DMS153 treated with DMSO at 0.1 percent for 48 hours (cell line): Measurements from ENCODE around the gene OR4N2.
"Not testable (repeated sequence)": the region's sequence is repeated elsewhere in the genome, so short reads cannot be mapped to it uniquely, and the experiment has no call there.

ENCODE experiments used
- DNase-seq: peaks from one replicate; lab custom pipeline; 2025; ENCODE audit not compliant: unreplicated experiment; lab: John Stamatoyannopoulos, UW

The OR4N2 gene

GRCh38 chr14:19803470-19803869, at the start of gene OR4N2:
Gene OR4N2, plus strand, starts transcription at chr14:19803770. Its CDS starts 23,679 bp downstream, at chr14:19827449.
- DNase-seq = not testable (repeated sequence)

GRCh38 chr14:19754172-19754571, 49.4 kb upstream of the OR4N2 start:
- DNase-seq = no peak

GRCh38 chr14:19771491-19771890, 32.1 kb upstream of the OR4N2 start:
- not testable (repeated sequence) for DNase-seq

- DNase-seq = no peak
These were observed 31.6 kb upstream of the OR4N2 start for GRCh38 chr14:19771895-19772430.

- DNase-seq = not testable (repeated sequence)
These were observed 31.1 kb upstream of the OR4N2 start for GRCh38 chr14:19772454-19772853.

GRCh38 chr14:19773204-19773603, 30.4 kb upstream of the OR4N2 start, which contains the start of gene OR4M1:
Gene OR4M1, plus strand, starts transcription at chr14:19773504. Its CDS starts 6,819 bp downstream, at chr14:19780323.
- DNase-seq = not testable (repeated sequence)

GRCh38 chr14:19775587-19775986, 28.0 kb upstream of the OR4N2 start:
- DNase-seq = no peak

- DNase-seq = not testable (repeated sequence)
These were observed 17.7 kb upstream of the OR4N2 start for GRCh38 chr14:19785848-19786247.

GRCh38 chr14:19787318-19787717, 16.3 kb upstream of the OR4N2 start:
- DNase-seq = not testable (repeated sequence)

GRCh38 chr14:19788150-19788549, 15.4 kb upstream of the OR4N2 start:
- DNase-seq = not testable (repeated sequence)

- not testable (repeated sequence) for DNase-seq
These were observed 7.0 kb upstream of the OR4N2 start for GRCh38 chr14:19796520-19797108.

GRCh38 chr14:19799880-19800279, 3.7 kb upstream of the OR4N2 start:
- no peak for DNase-seq

GRCh38 chr14:19800282-19801117, 3.1 kb upstream of the OR4N2 start:
- no peak for DNase-seq

GRCh38 chr14:19801118-19801464, 2.5 kb upstream of the OR4N2 start:
- no peak for DNase-seq

GRCh38 chr14:19813171-19813920, 9.8 kb downstream of the OR4N2 start:
- not testable (repeated sequence) for DNase-seq

- not testable (repeated sequence) for DNase-seq
These were observed 16.3 kb downstream of the OR4N2 start for GRCh38 chr14:19819879-19820278.

- not testable (repeated sequence) for DNase-seq
These were observed 17.4 kb downstream of the OR4N2 start for GRCh38 chr14:19821016-19821415.

GRCh38 chr14:19823178-19823577, 19.6 kb downstream of the OR4N2 start:
- DNase-seq = no peak

GRCh38 chr14:19823765-19824164, 20.2 kb downstream of the OR4N2 start:
- DNase-seq = no peak

- not testable (repeated sequence) for DNase-seq
These were observed 24.2 kb downstream of the OR4N2 start for GRCh38 chr14:19827626-19828244.

- no peak for DNase-seq
These were observed 24.7 kb downstream of the OR4N2 start for GRCh38 chr14:19828314-19828713.
